ENCODE results near the gene OTUD3. TPM values are rescaled to one million over a fixed set of nuclear protein-coding genes. Genes with fewer than 3 reads are reported as not detected.

The OTUD3 gene
- total and polyA plus RNA-seq, 2 of the 13 experiments (the other 11 are each of a cell fraction or from before 2014, with no cell fraction given) = 5.2 to 7.5 TPM

DNA sequence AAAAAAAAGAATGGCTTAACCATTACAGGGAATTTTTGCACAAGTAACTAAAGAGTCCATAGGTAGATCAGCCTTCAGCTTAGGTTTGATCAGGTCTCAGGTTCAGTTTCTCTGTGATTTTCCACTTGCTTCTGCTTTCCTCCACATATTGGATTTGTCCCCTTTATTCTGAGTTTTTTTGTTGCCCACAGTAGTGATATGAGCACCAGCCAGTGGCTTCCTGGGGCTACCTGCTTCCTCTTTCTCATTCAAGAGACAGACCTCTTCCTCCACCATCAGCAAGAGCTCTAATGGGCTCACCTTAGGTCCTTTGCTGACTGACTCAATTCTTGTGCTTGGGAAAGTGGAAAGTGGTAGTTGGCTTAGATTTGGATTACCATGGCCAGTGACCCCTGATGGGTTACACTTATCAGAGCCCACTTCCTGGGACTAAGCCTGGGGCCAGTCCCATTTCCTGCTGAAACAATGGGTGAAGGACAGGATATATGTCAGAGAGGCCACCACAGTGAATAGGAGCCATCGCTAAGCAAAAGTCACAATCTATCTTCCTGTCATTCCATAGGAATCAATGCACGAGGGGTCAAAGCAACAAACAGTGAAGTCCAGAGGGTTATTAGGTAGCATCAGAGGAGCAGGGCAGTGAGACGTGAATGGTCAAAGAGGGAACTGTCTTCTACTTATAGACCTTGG lies 54.0 kb downstream of the OTUD3 start:
- 45% methylated on average over 3 of the region's 3 CpGs for WGBS (ENCODE audit: low lambda C conversion rate)
- no peak overlapping the region for H3K4me3 ChIP-seq (replicated peaks in 1 of 3; ENCODE audit: insufficient read depth in 1 of 3, low read depth in 2 of 3, low read length in 3 of 3)
- ATAC-seq = peak; percentile 68
- H3K9me3 ChIP-seq (ENCODE audit: low read length) = peaks cover 21% of the 10 kb centered on the region
- H4K20me1 ChIP-seq (ENCODE audit: insufficient read depth, low read length) = no peaks in the 10 kb centered on the region
- no peak for FAIRE-seq
- intact Hi-C loops (cut with micrococcal nuclease; ENCODE audit: unreplicated experiment) = no loop called here
- no peaks in the 10 kb centered on the region for H3K36me3 ChIP-seq (replicated peaks in 1 of 2; ENCODE audit: control insufficient read depth in 1 of 2, insufficient read depth in 2 of 2, low read length in 2 of 2)
- no peak overlapping the region for H2AFZ ChIP-seq (ENCODE audit: low read length)
- no TSS peak for BruUV-seq (replicated peaks)
- H3K27me3 ChIP-seq (ENCODE audit: control insufficient read depth in 1 of 2, insufficient read depth in 2 of 2, low read length in 2 of 2) = no peaks in the 10 kb centered on the region
- in situ Hi-C loops (cut with HindIII; ENCODE audit: extremely low pct_ligation_motif_present, low pct_unique_long_range_greater_than_20kb) = no loop called here
- H3K4me1 ChIP-seq (ENCODE audit: insufficient read depth, low read length) = peaks cover 40% of the 10 kb centered on the region
- peak overlapping the region; percentile 21 for H3K4me2 ChIP-seq (ENCODE audit: low read depth, low read length)
- peak; percentile 54 for DNase-seq (ENCODE audit: low spot score)
- peak overlapping the region; percentile 49 for H3K27ac ChIP-seq (ENCODE audit: extremely low read length, insufficient read depth, low read length)
- H3K9ac ChIP-seq (ENCODE audit: insufficient read depth, low read depth, low read length) = no peak overlapping the region
- H3K79me2 ChIP-seq (ENCODE audit: insufficient read depth, low read length) = no peaks in the 10 kb centered on the region
- ChIA-PET CTCF (ENCODE audit: low intra/inter-chr PET ratio, low total read pairs) (no interaction called here), POLR2A (no interaction called here)
- TF ChIP-seq RARG (CRISPR knock-in tag; IDR thresholded peaks at IDR 0.05; ENCODE audit: low read depth) (no peak), MEIS2 (CRISPR knock-in tag; IDR thresholded peaks at IDR 0.05) (peak; percentile 84; the same call in 1 of the 2 replicates), KDM5A (IDR thresholded peaks at IDR 0.05; ENCODE audit: borderline replicate concordance, low read length) (no peak), FOXA3 (CRISPR knock-in tag; IDR thresholded peaks at IDR 0.05) (no peak), FIP1L1 (IDR thresholded peaks at IDR 0.05; ENCODE audit: borderline replicate concordance, insufficient read depth, low read depth, low read length) (no peak), ZNF616 (CRISPR knock-in tag; IDR thresholded peaks at IDR 0.05; ENCODE audit: low read depth) (peak; percentile 81; the same call in 1 of the 2 replicates), TFAP4 (IDR thresholded peaks at IDR 0.05; ENCODE audit: borderline replicate concordance, low read depth) (no peak), GATA4 (IDR thresholded peaks at IDR 0.05; ENCODE audit: borderline replicate concordance, low read depth) (peak; percentile 55; the same call in 1 of the 2 replicates), PAXIP1 (CRISPR knock-in tag; conservative IDR thresholded peaks at IDR 0.05) (peak; percentile 68), ZSCAN30 (CRISPR knock-in tag; IDR thresholded peaks at IDR 0.05) (no peak), PHF21A (CRISPR knock-in tag; IDR thresholded peaks at IDR 0.05) (0 out of 2 replicates have a peak, but pooled peaks have one; percentile 27), EP300 (IDR thresholded peaks at IDR 0.05; ENCODE audit: low read depth in 2 of 2, low read length in 2 of 2) (0 out of 4 replicates have a peak, but pooled peaks of 1 of the 2 experiments have one; percentile 14), EP300 (CRISPR knock-in tag; IDR thresholded peaks at IDR 0.05; ENCODE audit: borderline replicate concordance) (no peak), ZNF317 (CRISPR knock-in tag; IDR thresholded peaks at IDR 0.05) (peak; percentile 88), MATR3 (CRISPR knock-in tag; IDR thresholded peaks at IDR 0.05) (no peak)
- TF ChIP-seq, protein P1, sequence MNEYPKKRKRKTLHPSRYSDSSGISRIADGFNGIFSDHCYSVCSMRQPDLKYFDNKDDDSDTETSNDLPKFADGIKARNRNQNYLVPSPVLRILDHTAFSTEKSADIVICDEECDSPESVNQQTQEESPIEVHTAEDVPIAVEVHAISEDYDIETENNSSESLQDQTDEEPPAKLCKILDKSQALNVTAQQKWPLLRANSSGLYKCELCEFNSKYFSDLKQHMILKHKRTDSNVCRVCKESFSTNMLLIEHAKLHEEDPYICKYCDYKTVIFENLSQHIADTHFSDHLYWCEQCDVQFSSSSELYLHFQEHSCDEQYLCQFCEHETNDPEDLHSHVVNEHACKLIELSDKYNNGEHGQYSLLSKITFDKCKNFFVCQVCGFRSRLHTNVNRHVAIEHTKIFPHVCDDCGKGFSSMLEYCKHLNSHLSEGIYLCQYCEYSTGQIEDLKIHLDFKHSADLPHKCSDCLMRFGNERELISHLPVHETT (CRISPR knock-in tag; conservative IDR thresholded peaks at IDR 0.05) = no peak
- TF ChIP-seq, protein P2, sequence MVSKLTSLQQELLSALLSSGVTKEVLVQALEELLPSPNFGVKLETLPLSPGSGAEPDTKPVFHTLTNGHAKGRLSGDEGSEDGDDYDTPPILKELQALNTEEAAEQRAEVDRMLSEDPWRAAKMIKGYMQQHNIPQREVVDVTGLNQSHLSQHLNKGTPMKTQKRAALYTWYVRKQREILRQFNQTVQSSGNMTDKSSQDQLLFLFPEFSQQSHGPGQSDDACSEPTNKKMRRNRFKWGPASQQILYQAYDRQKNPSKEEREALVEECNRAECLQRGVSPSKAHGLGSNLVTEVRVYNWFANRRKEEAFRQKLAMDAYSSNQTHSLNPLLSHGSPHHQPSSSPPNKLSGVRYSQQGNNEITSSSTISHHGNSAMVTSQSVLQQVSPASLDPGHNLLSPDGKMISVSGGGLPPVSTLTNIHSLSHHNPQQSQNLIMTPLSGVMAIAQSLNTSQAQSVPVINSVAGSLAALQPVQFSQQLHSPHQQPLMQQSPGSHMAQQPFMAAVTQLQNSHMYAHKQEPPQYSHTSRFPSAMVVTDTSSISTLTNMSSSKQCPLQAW (CRISPR knock-in tag; IDR thresholded peaks at IDR 0.05) = peak; percentile 51; the same call in 1 of the 2 replicates
